HL-60 (cell line): ENCODE measurements around the gene RARA.

Experiments used
- DNase-seq, 2 experiments: peaks; one replicate each; pipeline ENCODE4 v3.0.0-alpha.2; 2010 to 2020; ENCODE audit warnings: low read depth in 1 of 2, low spot score in 1 of 2
- H3K27ac ChIP-seq: fragments of 250-450 bp; sonication (Bioruptor Pico); replicated peaks from 2 replicates; pipeline ENCODE4 v1.5.1; 2020; ENCODE audit warnings: mild to moderate bottlenecking, moderate library complexity
- H3K27me3 ChIP-seq: fragments of 250-450 bp; sonication (Bioruptor Pico); 2 replicates; pipeline ENCODE4 v1.5.1; 2021; ENCODE audit warnings: mild to moderate bottlenecking, moderate library complexity; ENCODE audit not compliant: insufficient read depth, poor library complexity, severe bottlenecking
- H3K4me3 ChIP-seq: replicated peaks from 2 replicates; pipeline ENCODE4 v1.5.1; 2011; ENCODE audit warnings: mild to moderate bottlenecking, control low read depth, low read length; ENCODE audit not compliant: insufficient read depth
- CTCF ChIP-seq: IDR thresholded peaks from one replicate; pipeline ENCODE4 v1.5.1; 2011; ENCODE audit warnings: low read length, control low read depth, inconsistent platforms; ENCODE audit not compliant: insufficient read depth
- GABPA ChIP-seq: IDR thresholded peaks from 2 replicates; pipeline ENCODE4 v1.6.1; 2012; ENCODE audit warnings: low read depth
- POLR2AphosphoS5 ChIP-seq: IDR thresholded peaks from 2 replicates; pipeline ENCODE4 v1.6.1; 2012; ENCODE audit warnings: low read depth
- REST ChIP-seq: IDR thresholded peaks from 2 replicates; pipeline ENCODE4 v1.6.1; 2012; ENCODE audit warnings: low read depth; ENCODE audit not compliant: insufficient replicate concordance
- SPI1 ChIP-seq: IDR thresholded peaks from 2 replicates; pipeline ENCODE4 v1.6.1; 2012; ENCODE audit warnings: low read depth, mild to moderate bottlenecking, borderline replicate concordance

The RARA gene

DNA sequence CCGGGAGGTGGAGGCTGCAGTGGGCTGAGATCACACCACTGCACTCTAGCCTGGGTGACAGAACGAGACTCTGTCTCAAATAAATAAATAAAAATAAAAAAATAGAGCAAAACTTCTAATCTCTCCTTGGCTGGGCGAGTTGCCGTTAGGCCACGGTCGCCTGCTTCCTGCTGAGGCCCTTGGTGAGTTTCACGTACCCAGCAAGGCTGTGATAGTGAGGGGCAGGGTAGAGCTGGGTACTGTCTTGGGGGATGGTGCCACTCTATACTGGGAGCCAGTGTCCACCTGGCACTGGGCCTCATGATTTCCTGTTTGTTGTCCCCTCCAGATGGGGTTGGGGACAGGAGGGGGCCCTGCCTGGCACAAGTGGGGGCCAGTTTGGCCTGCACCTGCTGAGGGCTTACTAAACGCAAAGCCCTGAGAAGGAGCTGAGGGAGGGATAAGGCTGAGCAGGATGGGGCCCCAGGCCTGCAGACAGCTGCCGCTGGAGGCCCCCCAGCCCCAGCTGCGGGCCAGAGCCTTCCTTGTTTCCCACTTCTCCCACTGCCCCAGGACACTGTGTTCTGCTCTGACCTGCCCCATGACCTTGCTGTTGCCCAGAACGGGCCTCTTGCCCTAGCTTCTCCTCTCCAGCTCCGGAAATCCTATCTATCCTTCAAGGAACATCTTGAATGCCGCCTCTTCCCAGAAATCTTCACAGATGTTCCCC lies 30.1 kb downstream of the RARA start:
- DNase-seq, result peak in 1 of 2 experiments; percentile 42
- Histone ChIP-seq H3K27me3 (no peaks in the 10 kb centered on the region), H3K27ac (peak overlapping the region; percentile 69), H3K4me3 (no peak overlapping the region)
- TF ChIP-seq POLR2AphosphoS5, result peak; percentile 79
- no peak for TF ChIP-seq REST

DNA sequence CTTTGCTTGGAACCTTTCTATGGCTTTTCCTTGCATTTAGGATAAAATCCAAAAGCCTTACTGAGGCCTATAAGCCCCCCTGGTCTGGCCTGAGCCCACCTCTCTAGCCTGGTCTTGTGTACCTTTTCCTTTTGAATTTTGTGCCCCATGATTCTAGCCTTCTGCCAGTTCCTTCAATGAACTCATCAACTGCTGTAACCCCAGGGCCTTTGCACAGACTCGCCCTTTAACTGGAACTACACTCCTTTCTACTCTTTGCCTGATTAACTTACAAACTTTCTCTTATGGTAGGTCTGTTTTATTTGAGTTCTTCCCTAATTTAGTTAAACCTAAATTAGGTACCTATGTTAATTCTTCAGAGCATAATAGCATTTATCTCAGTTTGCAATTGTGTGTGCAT lies 31.3 kb downstream of the RARA start:
- no peak overlapping the region for H3K4me3 ChIP-seq
- no peak for TF ChIP-seq CTCF
- no peak for TF ChIP-seq SPI1
- TF ChIP-seq GABPA, result no peak
- TF ChIP-seq POLR2AphosphoS5, result no peak
- no peak for TF ChIP-seq REST
- DNase-seq, result no peak
- H3K27me3 ChIP-seq, result no peaks in the 10 kb centered on the region
- no peak overlapping the region; the same call in 1 of the 2 replicates for H3K27ac ChIP-seq

DNA sequence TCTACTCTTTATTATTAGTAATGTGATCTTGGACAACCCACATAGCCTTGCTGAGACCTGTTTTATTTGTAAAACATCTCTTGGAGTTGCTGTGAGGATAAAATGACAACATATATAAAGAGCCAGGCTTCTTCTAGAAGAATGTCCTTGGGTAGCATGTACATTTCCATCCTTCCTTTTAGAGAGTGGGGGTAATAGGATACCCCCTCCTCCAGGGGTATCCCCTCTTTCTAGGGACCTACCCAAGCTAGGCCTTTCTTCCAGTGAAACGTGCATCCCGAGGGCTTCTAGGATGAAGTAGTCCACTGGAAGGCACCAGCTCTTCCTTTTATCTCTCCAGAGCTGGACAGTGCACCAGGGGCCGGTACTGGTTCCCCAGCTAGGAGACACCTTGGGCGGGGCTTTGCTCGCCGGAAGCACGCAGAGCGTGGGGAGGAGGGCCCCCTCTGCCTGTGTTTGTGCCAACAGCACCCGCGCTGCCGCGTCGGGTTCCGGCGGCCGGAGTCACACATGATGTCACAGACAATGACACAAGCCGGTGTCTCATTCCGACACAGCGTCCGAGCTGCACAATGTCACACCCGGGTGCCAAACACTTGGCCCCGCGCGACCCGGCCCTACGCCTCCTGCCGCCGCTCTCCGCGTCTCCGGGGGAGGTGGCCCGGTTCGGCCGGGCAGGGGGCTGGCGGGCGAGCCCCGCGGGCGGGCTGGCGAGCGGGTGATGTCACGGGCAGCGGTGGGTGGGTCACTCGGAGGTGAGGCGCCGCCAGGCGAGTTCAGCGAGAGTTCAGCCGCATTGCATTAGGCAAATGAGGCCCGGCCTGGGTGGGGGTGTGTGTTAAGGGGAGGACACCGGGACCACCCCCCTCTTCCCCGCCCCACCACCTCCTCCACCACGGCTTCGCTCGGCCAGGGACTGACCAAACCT lies 32.2 kb downstream of the RARA start:
- peak in 1 of 2 experiments; percentile 85 for DNase-seq
- H3K27me3 ChIP-seq, result no peaks in the 10 kb centered on the region
- TF ChIP-seq POLR2AphosphoS5 (0 out of 2 replicates have a peak, but pooled peaks have one; percentile 16), SPI1 (no peak)
- peak overlapping the region; percentile 10; the same call in 1 of the 2 replicates for H3K4me3 ChIP-seq
- peak overlapping the region; percentile 33 for H3K27ac ChIP-seq

DNA sequence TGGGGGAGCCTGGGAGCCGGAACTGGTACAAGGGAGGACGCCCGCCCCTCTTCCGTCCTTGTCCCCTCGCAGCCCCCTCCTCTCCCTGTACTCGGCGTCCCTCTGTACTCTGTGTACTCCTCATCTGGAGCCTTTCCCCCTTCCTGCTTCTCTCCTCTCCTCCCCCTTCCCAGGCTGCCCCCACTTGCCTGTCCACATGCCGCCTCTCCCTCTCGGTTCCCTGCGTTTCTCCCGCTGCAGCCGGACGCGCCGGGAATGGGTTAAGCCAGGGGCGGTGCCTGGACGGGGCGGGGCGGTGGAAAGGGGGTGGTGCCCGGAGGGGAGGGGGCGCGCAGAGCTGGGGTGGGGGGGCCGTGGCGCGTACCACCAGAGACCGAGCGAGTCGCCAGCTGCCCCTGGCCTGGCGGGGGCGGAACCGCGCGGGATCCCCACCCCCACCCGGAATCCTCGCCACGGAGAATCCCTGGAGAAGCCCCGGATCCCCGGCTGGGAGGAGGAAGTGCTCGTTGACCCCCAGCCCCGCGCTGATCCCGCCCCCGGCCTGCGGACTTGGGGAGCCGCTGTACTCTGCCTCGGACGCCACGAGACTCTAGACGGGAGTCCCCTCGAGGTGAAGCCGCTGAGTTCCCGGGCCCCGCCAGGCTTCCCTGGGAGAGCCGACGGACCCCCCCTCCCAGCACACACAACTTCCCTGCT lies 33.0 kb downstream of the RARA start:
- H3K27ac ChIP-seq, result no peak overlapping the region
- H3K27me3 ChIP-seq, result no peaks in the 10 kb centered on the region
- H3K4me3 ChIP-seq, result no peak overlapping the region
- no peak for DNase-seq
- no peak for TF ChIP-seq GABPA
- no peak for TF ChIP-seq REST
- TF ChIP-seq CTCF, result no peak
- TF ChIP-seq POLR2AphosphoS5, result no peak
- TF ChIP-seq SPI1, result no peak
